Peyer's patch (tissue), 4 donors: Measurements from ENCODE around the gene ELMO1. TPM values are rescaled to one million over a fixed set of nuclear protein-coding genes. Genes with fewer than 3 reads are reported as not detected.

ENCODE experiments used
- DNase-seq, 3 donors: peaks; one replicate each; pipeline ENCODE4 v3.0.0-alpha.2; 2017 to 2019
- H3K27ac ChIP-seq, 4 donors: fragments of 200-600 bp; sonication (generic); one replicate each; pipeline ENCODE4 v1.5.1; 2016 to 2019
- H3K27me3 ChIP-seq, 2 donors: fragments of 200-600 bp; sonication (generic); one replicate each; pipeline ENCODE4 v1.5.1; 2019
- H3K36me3 ChIP-seq, 3 donors: fragments of 200-600 bp; sonication (generic); one replicate each; pipeline ENCODE4 v1.5.1; 2016 to 2019
- H3K4me1 ChIP-seq, 4 donors: fragments of 200-600 bp; sonication (generic); one replicate each; pipeline ENCODE4 v1.5.1; 2016 to 2019
- H3K4me3 ChIP-seq, 4 donors: fragments of 200-600 bp; sonication (generic); 1 replicate in 3 of 4; 2 replicates in 1 of 4; pipeline ENCODE4 v1.5.1; 2016 to 2019; ENCODE audit warnings: mild to moderate bottlenecking in 1 of 4
- H3K9me3 ChIP-seq, 4 donors: fragments of 200-600 bp; sonication (generic); one replicate each; pipeline ENCODE4 v1.5.1; 2016 to 2019; ENCODE audit warnings: mild to moderate bottlenecking in 1 of 4
- POLR2A ChIP-seq, 2 donors: fragments of 450-650 bp; IDR thresholded peaks; one replicate each; pipeline ENCODE4 v1.5.1; 2017; ENCODE audit warnings: antibody characterized with exemption in 2 of 2, mild to moderate bottlenecking in 2 of 2, moderate library complexity in 2 of 2
- total RNA-seq, 4 donors: library from RNA; depleted of rRNA; stranded (reverse); fragments of >200 nt; gene quantifications; one replicate each; pipeline ENCODE4 v1.1.0, GENCODE V29; 2016
- TF ChIP-seq, protein P1 (sequence below), 6 experiments: fragments of 450-650 bp in 4 of 6; fragments of 200-600 bp in 2 of 6; sonication (generic) in 1 of 6; IDR thresholded peaks; one replicate each; pipeline ENCODE4 v1.5.1; 2017 to 2019; ENCODE audit warnings: antibody characterized with exemption in 6 of 6, mild to moderate bottlenecking in 3 of 6, moderate library complexity in 1 of 6

Gene ELMO1
- total RNA-seq, 4 donors from 2014 or later = 43.1 to 381 (median 72.2) TPM

DNA sequence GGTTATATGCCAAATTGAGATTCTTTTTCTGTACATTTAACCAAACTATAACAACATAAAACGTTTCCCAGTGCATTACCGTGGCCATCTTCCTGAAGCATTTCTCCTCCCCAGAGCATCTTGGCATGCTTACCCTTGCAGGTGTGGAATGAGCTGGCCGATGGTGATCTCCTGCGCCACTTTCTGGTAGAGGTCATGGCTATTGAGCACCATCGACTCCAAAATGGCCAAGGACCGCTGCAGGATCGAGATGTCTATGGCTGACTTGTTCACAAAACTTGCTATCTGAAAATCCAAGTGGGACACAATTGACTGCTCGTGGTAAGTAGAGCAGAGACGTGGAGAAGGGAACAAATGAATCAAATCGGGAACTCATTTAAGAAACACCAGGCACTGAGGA lies 223.9 kb downstream of the ELMO1 start:
- DNase-seq = no peak
- no peaks in the 10 kb centered on the region for H3K9me3 ChIP-seq
- peaks cover 0 to 9% (median 0%) of the 10 kb centered on the region in 3 donors for H3K36me3 ChIP-seq
- no peaks in the 10 kb centered on the region for H3K4me1 ChIP-seq
- no peak for TF ChIP-seq POLR2A (IDR thresholded peaks at IDR 0.05)
- TF ChIP-seq, protein P1, sequence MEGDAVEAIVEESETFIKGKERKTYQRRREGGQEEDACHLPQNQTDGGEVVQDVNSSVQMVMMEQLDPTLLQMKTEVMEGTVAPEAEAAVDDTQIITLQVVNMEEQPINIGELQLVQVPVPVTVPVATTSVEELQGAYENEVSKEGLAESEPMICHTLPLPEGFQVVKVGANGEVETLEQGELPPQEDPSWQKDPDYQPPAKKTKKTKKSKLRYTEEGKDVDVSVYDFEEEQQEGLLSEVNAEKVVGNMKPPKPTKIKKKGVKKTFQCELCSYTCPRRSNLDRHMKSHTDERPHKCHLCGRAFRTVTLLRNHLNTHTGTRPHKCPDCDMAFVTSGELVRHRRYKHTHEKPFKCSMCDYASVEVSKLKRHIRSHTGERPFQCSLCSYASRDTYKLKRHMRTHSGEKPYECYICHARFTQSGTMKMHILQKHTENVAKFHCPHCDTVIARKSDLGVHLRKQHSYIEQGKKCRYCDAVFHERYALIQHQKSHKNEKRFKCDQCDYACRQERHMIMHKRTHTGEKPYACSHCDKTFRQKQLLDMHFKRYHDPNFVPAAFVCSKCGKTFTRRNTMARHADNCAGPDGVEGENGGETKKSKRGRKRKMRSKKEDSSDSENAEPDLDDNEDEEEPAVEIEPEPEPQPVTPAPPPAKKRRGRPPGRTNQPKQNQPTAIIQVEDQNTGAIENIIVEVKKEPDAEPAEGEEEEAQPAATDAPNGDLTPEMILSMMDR (IDR thresholded peaks at IDR 0.05) = no peak
- H3K27ac ChIP-seq = no peak overlapping the region
- H3K4me3 ChIP-seq = no peak overlapping the region
- no peaks in the 10 kb centered on the region for H3K27me3 ChIP-seq

DNA sequence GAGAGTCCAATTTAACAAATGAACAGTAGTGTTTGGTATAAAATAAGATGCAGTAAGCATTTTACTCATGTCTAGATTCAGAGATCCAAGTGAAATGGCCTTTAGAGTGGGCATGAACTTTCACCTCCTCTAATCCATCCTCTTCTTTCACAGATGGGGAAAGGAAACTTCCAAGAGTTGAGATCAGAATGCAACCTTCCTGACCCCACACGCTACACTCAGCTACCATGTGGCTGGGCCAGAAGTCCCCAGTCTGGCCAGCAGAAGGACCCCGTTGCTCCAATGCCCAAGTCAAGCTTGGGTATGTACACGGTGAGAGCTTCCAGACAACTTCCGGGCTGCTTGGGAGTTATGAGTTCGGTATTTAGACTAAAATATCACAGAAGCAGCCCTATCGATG lies 228.0 kb downstream of the ELMO1 start:
- no peaks in the 10 kb centered on the region for H3K4me1 ChIP-seq
- DNase-seq = no peak
- H3K9me3 ChIP-seq = no peaks in the 10 kb centered on the region
- H3K27ac ChIP-seq = no peak overlapping the region
- TF ChIP-seq, protein P1 (IDR thresholded peaks at IDR 0.05) = no peak
- no peak for TF ChIP-seq POLR2A (IDR thresholded peaks at IDR 0.05)
- no peaks in the 10 kb centered on the region for H3K27me3 ChIP-seq
- no peak overlapping the region for H3K4me3 ChIP-seq
- peaks cover 0 to 9% (median 0%) of the 10 kb centered on the region in 3 donors for H3K36me3 ChIP-seq

DNA sequence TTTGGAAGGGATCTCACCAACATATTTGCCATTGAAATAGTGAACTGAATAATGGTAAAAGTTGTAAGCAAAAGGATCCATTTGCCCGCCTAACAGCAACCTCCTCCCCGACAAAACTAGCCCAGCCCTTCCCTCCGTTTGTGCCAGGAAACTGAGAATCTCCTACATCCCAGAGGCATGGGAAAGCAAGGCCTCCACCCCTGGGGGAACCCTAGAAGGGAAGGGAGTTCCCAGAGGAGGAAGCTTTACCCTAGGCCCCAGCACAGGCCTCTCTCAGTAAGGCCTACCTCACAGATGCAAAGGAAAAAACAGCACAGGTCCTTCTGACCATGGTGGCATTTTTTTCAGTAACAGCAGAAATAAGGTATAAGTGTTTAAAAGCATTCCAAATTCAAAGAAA lies 229.7 kb downstream of the ELMO1 start:
- Histone ChIP-seq H3K4me3 (no peak overlapping the region), H3K4me1 (no peaks in the 10 kb centered on the region), H3K36me3 (peaks cover 0 to 9% (median 0%) of the 10 kb centered on the region in 3 donors), H3K27ac (no peak overlapping the region), H3K27me3 (no peaks in the 10 kb centered on the region), H3K9me3 (no peaks in the 10 kb centered on the region)
- TF ChIP-seq, protein P1 (IDR thresholded peaks at IDR 0.05) = no peak
- TF ChIP-seq POLR2A (IDR thresholded peaks at IDR 0.05) = no peak
- DNase-seq = no peak

DNA sequence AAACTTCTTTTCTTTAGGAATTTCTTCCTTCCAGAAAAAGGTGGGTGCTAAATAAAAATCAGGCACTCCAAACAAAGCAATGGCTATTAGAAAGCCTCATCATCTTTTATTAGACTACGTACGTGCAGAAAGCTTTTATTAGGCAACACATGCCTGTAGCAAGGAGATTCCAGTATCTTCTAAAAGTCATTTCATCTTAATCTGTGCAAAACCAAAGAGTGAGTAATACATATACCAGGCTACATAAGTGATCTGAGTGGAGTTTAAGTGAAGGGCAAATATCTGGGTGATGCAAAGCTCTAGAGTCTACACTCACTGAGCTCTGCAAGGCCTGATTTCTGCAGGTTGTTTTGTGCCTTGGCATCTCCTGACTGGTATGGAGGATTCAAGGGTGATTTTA lies 231.7 kb downstream of the ELMO1 start:
- Histone ChIP-seq H3K27me3 (no peaks in the 10 kb centered on the region), H3K9me3 (no peaks in the 10 kb centered on the region), H3K36me3 (peaks cover 0 to 4% (median 0%) of the 10 kb centered on the region in 3 donors), H3K4me1 (no peaks in the 10 kb centered on the region), H3K4me3 (no peak overlapping the region), H3K27ac (no peak overlapping the region)
- DNase-seq = no peak
- TF ChIP-seq POLR2A (IDR thresholded peaks at IDR 0.05) = no peak
- TF ChIP-seq, protein P1 (IDR thresholded peaks at IDR 0.05) = no peak

DNA sequence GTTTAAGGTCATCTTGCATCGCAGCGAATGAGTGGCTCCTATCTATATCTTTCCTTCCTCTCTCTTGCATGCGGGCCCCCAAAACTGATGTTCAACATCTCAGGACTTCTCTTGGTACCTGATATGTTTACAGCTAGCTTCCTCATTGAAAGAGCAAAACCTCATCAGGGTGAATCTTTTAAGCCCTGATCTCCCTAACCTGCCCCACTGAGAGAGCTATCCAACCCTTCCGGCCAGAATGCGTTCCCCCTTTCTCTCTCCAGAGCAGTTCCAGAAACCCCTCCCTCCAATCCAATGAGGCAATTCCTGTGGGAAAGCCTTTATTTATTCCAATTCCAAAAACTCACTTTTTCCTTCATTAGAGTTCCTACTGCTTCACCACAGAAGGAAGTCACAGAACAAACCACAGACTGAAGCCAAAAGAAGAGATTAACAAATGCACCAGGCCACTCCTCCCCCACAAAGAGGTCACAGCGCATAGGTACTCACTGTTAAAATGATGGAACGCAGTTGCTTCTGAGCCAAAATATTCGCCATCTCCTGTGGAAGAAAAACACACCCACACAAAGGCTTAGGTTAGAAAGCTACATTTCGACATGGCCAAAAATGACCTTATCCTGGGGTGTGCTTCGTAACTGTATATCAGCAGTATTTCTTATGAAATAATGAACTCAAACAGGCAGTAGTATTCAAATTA lies 232.4 kb downstream of the ELMO1 start:
- Histone ChIP-seq H3K27ac (no peak overlapping the region), H3K27me3 (no peaks in the 10 kb centered on the region), H3K4me3 (no peak overlapping the region), H3K4me1 (no peaks in the 10 kb centered on the region), H3K9me3 (no peaks in the 10 kb centered on the region), H3K36me3 (no peaks in the 10 kb centered on the region)
- no peak for DNase-seq
- TF ChIP-seq, protein P1 (IDR thresholded peaks at IDR 0.05) = no peak
- no peak for TF ChIP-seq POLR2A (IDR thresholded peaks at IDR 0.05)
